Endometrium (tissue), 2 donors: ENCODE measurements around the gene TAF7L.

Source experiments
- FAIRE-seq: peaks from 2 replicates; lab custom pipeline; 2012; peaks lifted over from hg19 to GRCh38; lab: Jason Lieb, UNC
- donor health status: control.
- donor health status: control.

TAF7L gene

DNA sequence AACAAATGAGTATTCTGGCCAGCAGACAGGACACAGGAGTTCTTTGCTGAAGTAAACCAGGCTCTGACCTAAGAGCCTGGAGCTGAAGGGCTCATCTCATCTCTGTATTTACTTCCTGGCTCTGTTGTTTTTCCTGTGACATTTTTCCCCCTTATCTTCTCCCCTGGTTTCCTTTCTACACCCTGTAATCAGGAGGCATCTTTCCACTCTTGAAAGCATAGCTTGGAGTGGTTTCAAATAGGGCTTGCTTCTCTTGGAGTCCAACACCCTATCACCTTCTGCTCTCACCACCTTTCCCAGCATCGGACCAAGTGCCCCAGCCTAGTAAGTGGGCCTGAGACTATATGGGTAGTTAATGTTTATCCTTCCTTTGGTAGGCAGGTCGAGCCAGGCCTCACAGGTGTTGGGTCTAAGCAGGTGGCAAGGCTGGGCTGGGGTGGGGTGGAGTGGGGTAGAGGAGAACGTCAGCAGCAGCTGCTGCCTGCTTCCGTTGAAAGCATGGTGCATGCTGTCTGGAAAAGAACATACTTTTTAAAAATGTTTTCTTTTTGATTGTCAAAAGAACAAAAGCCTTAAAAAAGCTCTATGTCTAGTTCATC is 70.4 kb downstream of the TAF7L start:
- FAIRE-seq, result no peak

DNA sequence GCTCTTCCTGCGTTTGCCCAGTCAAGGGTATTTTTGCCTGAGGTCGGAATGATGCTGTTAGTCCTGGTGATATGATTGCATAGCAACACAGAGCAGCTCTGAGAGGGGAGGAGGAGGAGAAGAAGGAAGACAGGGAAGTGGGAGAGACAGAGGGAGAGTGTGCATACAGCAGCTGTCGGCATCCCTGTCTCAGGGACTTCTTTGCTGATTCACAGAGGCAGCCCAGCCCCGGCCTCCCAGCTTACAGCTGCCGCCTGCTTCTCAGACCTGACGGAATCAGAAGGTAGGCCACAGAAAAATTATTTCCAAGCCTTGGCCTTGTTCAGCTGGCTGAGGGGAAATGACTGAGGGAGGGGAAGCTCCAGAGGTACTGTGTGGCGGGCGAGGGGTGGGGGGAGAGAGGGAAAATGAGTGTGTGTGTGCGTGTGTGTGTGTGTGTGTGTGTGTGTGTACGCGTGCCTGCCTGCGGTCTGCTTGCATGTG is 71.2 kb downstream of the TAF7L start:
- FAIRE-seq, result no peak

DNA sequence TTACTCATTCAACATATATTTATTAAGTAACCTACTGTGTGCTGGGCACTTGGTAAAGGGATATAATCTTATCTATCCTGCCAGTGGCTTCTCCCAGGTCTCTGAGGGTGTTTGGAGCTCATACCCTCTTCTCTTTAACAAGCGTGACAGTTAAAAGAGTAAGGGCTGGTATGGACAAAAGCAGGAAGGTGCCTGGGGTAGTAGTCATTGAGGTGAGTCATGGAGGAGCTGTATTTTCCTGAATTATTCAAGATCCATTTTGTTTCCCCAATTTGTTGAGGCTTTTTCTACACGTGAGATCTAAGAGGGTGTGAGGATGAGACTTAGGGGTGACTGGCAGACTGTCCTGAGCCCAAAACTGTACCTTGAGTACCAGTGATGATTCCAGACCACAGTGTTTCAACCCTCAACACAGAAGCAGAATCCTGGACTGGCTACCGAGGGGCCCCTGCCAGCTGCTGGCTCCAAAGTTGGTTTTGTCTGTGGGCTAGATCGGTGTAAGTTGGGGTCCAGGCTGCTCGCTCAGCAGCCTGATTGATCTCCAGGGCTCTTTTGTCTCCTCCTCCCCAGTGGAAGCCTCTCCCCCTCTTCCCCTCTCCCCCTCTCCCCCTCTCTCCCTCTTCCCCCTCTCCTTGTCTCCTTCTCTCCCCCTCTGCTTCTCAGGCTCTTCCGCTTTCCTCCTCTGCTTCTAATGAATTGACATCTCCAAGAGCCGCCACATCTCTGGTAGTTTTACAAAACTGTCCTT is 71.8 kb downstream of the TAF7L start, which contains the start of gene DRP2:
Gene DRP2, plus strand, starts transcription at position 671 of the 748 bp plus-strand sequence. CDS start 11,862 bp downstream, outside the sequence.
- no peak for FAIRE-seq
